Suprapubic skin (tissue), 3 donors: ENCODE data around the gene GPR146.

Experiments
- CTCF ChIP-seq, 2 donors: fragments of 200-600 bp in 1 of 2; fragments of 450-650 bp in 1 of 2; sonication (generic) in 1 of 2; IDR thresholded peaks; one replicate each; pipeline ENCODE4 v1.5.1; 2016 to 2019; ENCODE audit warnings: antibody characterized with exemption in 2 of 2, mild to moderate bottlenecking in 1 of 2, moderate library complexity in 1 of 2
- EP300 ChIP-seq: sonication (generic); formaldehyde crosslinking; IDR thresholded peaks from one replicate; pipeline ENCODE4 v1.6.1; 2017; ENCODE audit warnings: antibody characterized with exemption
- POLR2A ChIP-seq, 2 donors: fragments of 450-650 bp; IDR thresholded peaks; one replicate each; pipeline ENCODE4 v1.6.1; 2017; ENCODE audit warnings: antibody characterized with exemption in 2 of 2, mild to moderate bottlenecking in 2 of 2, moderate library complexity in 2 of 2

- no peak for TF ChIP-seq CTCF (IDR thresholded peaks at IDR 0.05)
- TF ChIP-seq EP300: no peak
- no peak for TF ChIP-seq POLR2A (IDR thresholded peaks at IDR 0.05)
Measured at GRCh38 chr7:1068013-1068412, 23.7 kb downstream of the GPR146 start.
